Colonic mucosa (tissue), 4 donors: ENCODE measurements around the gene PLAAT4. TPM values are rescaled to one million over a fixed set of nuclear protein-coding genes. Genes with fewer than 3 reads are reported as not detected.

Experiments used
- DNase-seq: peaks from one replicate; pipeline ENCODE4 v3.0.0-alpha.2; 2020
- H3K27ac ChIP-seq: fragments of 200-600 bp; one replicate; pipeline ENCODE4 v1.8.0; 2021
- H3K27me3 ChIP-seq: fragments of 200-600 bp; one replicate; pipeline ENCODE4 v1.8.0; 2021
- H3K36me3 ChIP-seq: fragments of 200-600 bp; one replicate; pipeline ENCODE4 v1.8.0; 2021
- H3K4me1 ChIP-seq: fragments of 200-600 bp; one replicate; pipeline ENCODE4 v1.8.0; 2021; ENCODE audit warnings: mild to moderate bottlenecking
- H3K4me3 ChIP-seq: fragments of 200-600 bp; one replicate; pipeline ENCODE4 v1.8.0; 2021
- H3K9ac ChIP-seq, 2 donors: one replicate each; pipeline ENCODE4 v1.7.0; 2013; ENCODE audit warnings: control low read depth in 2 of 2, low read depth in 2 of 2, low read length in 2 of 2
- H3K9me3 ChIP-seq: fragments of 200-600 bp; one replicate; pipeline ENCODE4 v1.8.0; 2021
- CTCF ChIP-seq: fragments of 200-600 bp; IDR thresholded peaks from one replicate; pipeline ENCODE4 v1.8.0; 2022; ENCODE audit warnings: antibody characterized with exemption, mild to moderate bottlenecking
- intact Hi-C: fragments of 100-400 bp; cut with DNase I; formaldehyde crosslinking; loops from one replicate; pipeline ENCODE4 v1.14.1; 2022
- total RNA-seq, 2 donors: library from RNA; stranded (reverse); fragmentation: NEBNext Ultra II Directional in 1 of 2; extraction: Animal tissue kit (Norgen Biotek cat#: 25700) in 1 of 2; gene quantifications; one replicate each; pipeline ENCODE4 v1.2.1, GENCODE V29; 2021
- donor health status: healthy.
- donor health status: DM: no; HTN: no; CAD: no.
- donor health status: DM: no; HTN: no; CAD: no.

Gene PLAAT4
- total RNA-seq, 2 donors from 2014 or later: 9.9 to 40.7 TPM

GRCh38 chr11:63563201-63564055, 26.8 kb downstream of the PLAAT4 start, which contains the start of gene PLAAT2:
TSS of gene PLAAT2 (minus strand) at chr11:63563379. CDS start at chr11:63563324, 55 bp downstream.
- Histone ChIP-seq H3K9me3 (no peaks in the 10 kb centered on the region), H3K27ac (peak within 1 kb of the TSS; percentile 91), H3K4me3 (no peak within 1 kb of the TSS), H3K27me3 (no peaks in the 10 kb centered on the region), H3K36me3 (no peaks in the 10 kb centered on the region), H3K4me1 (peaks cover 26% of the 10 kb centered on the region), H3K9ac (peak within 1 kb of the TSS in 1 of 2 donors; percentile 12)
- intact Hi-C loops: no loop called here
- DNase-seq: peak; percentile 18
- TF ChIP-seq CTCF: no peak

DNA sequence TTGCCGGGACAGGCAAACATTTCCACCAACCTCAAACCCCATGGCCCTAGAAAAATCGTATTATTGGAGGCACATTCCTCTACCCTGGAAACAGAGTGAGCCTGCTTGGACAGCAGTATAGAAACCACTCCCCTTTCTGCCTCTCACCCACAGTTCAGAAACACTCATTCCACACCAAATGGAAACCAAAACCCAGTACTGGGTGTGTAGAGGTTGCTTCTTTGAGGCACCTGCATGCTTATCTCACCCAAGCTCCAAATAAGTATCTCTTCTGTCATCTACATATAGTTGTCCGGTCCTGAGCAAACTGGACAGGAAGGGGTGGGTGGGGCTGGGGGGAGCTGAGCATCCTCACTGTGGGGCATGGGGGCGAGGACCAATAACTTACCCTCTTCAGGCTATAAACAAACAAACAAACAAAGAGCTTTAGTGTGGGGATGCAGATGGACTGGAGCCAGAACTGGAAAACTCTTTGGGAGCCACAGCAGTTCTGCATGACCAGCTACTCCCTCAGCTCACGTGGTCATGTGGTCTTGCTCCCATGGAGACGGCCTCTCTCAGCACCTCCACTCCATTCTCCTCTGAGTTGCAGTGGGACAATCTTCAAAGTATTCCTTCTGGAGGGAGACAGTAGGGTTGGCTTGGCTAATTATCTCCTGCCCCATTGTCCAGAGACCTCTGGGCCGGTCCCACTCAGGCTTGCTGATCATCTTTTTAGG, 27.6 kb downstream of the PLAAT4 start:
- peaks cover 26% of the 10 kb centered on the region for H3K4me1 ChIP-seq
- H3K4me3 ChIP-seq: no peak overlapping the region
- no peak for TF ChIP-seq CTCF
- H3K9me3 ChIP-seq: no peaks in the 10 kb centered on the region
- H3K36me3 ChIP-seq: no peaks in the 10 kb centered on the region
- H3K9ac ChIP-seq: peak overlapping the region; percentile 44 to 72
- DNase-seq: peak; percentile 60
- no peaks in the 10 kb centered on the region for H3K27me3 ChIP-seq
- H3K27ac ChIP-seq: peak overlapping the region; percentile 91
- intact Hi-C loops: no loop called here

- Histone ChIP-seq H3K9me3 (no peaks in the 10 kb centered on the region), H3K9ac (peak overlapping the region; percentile 44 to 72), H3K27ac (peak overlapping the region; percentile 91), H3K4me3 (no peak overlapping the region), H3K27me3 (no peaks in the 10 kb centered on the region), H3K36me3 (no peaks in the 10 kb centered on the region), H3K4me1 (peaks cover 26% of the 10 kb centered on the region)
- peak; percentile 82 for DNase-seq
- intact Hi-C loops: no loop called here
- no peak for TF ChIP-seq CTCF
Observed at GRCh38 chr11:63564784-63565350, 28.3 kb downstream of the PLAAT4 start.

GRCh38 chr11:63567044-63567840, 30.6 kb downstream of the PLAAT4 start:
- H3K9ac ChIP-seq: peak overlapping the region in 1 of 2 donors; percentile 51
- peak overlapping the region; percentile 60 for H3K27ac ChIP-seq
- H3K9me3 ChIP-seq: no peaks in the 10 kb centered on the region
- no peaks in the 10 kb centered on the region for H3K36me3 ChIP-seq
- H3K4me3 ChIP-seq: no peak overlapping the region
- no peaks in the 10 kb centered on the region for H3K27me3 ChIP-seq
- intact Hi-C loops: no loop called here
- TF ChIP-seq CTCF: no peak
- H3K4me1 ChIP-seq: peaks cover 22% of the 10 kb centered on the region
- peak; percentile 55 for DNase-seq

DNA sequence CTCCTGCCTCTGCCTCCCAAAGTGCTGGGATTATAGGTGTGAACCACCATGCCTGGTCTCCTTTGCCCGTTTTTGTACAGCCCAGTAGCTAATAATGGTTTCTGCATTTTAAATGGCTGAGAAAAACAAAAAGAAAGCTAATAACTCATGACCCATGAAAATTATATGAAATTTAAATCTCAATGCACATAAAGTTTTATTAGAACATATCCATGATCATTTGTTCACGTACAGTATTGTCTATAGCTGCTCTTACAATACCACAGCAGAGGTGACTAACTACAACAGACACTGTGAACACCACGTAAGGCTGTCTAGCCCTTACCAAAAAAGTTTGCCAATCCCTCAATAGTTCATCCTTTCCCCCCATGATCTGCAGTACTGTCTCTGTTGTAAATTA, 33.0 kb downstream of the PLAAT4 start:
- no peak for TF ChIP-seq CTCF
- intact Hi-C loops: no loop called here
- H3K36me3 ChIP-seq: no peaks in the 10 kb centered on the region
- H3K4me3 ChIP-seq: no peak overlapping the region
- H3K9ac ChIP-seq: no peak overlapping the region
- peaks cover 20% of the 10 kb centered on the region for H3K4me1 ChIP-seq
- no peaks in the 10 kb centered on the region for H3K9me3 ChIP-seq
- no peaks in the 10 kb centered on the region for H3K27me3 ChIP-seq
- DNase-seq: no peak
- no peak overlapping the region for H3K27ac ChIP-seq
